ENCODE data around the gene CWF19L1. TPM values are rescaled to one million over a fixed set of nuclear protein-coding genes. Genes with fewer than 3 reads are reported as not detected.

CWF19L1 gene
- total RNA-seq, 1 experiment from 2014 or later = 17.9 TPM

DNA sequence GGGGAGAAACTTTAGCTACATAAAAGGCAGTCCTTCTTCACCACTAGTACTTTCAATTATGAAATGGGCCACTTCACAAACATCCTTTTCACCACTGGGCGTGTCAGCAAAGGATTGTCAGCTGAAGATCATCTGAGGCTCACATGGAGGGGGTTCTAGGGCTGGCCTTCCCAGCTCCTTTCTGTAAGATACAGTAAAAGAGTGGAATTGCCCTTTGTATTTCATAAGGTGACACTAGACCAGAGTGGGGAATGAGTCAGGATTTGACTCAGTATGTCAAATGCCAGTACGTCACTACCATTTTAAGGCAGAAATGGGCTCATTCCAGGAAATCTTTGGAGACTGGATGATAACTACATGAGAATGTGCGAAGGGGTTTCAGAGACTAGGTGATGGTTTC lies 40.2 kb upstream of the CWF19L1 start:
- no peaks in the 10 kb centered on the region for H3F3A ChIP-seq (ENCODE audit: insufficient read depth, low read depth)
- H3K9me3 ChIP-seq (ENCODE audit: insufficient read depth, low read depth) = no peaks in the 10 kb centered on the region
- H3K27ac ChIP-seq = no peak overlapping the region
- H3K4me2 ChIP-seq = no peak overlapping the region
- no peaks in the 10 kb centered on the region for H3K79me2 ChIP-seq (ENCODE audit: low read depth)
- H3K4me3 ChIP-seq = no peak overlapping the region
- no peaks in the 10 kb centered on the region for H3K36me3 ChIP-seq (ENCODE audit: low read depth)
- H4K20me1 ChIP-seq (ENCODE audit: insufficient read depth) = no peaks in the 10 kb centered on the region
- CTCF ChIA-PET = no interaction called here
- intact Hi-C loops (cut with micrococcal nuclease; ENCODE audit: unreplicated experiment) = loop anchor here (10.0 kb wide), 1 partner anchor 207 kb away; the partner anchor contains the start of gene SEC31B
- no peak overlapping the region for H2AFZ ChIP-seq
- H3K9me2 ChIP-seq (ENCODE audit: insufficient read depth) = no peaks in the 10 kb centered on the region
- H3K4me1 ChIP-seq (replicated peaks; ENCODE audit: insufficient read depth) = no peaks in the 10 kb centered on the region; the same call in 1 of the 2 replicates
- TF ChIP-seq EZH2 (IDR thresholded peaks at IDR 0.05; ENCODE audit: low read depth) = no peak
- TF ChIP-seq, protein P1, sequence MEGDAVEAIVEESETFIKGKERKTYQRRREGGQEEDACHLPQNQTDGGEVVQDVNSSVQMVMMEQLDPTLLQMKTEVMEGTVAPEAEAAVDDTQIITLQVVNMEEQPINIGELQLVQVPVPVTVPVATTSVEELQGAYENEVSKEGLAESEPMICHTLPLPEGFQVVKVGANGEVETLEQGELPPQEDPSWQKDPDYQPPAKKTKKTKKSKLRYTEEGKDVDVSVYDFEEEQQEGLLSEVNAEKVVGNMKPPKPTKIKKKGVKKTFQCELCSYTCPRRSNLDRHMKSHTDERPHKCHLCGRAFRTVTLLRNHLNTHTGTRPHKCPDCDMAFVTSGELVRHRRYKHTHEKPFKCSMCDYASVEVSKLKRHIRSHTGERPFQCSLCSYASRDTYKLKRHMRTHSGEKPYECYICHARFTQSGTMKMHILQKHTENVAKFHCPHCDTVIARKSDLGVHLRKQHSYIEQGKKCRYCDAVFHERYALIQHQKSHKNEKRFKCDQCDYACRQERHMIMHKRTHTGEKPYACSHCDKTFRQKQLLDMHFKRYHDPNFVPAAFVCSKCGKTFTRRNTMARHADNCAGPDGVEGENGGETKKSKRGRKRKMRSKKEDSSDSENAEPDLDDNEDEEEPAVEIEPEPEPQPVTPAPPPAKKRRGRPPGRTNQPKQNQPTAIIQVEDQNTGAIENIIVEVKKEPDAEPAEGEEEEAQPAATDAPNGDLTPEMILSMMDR (conservative IDR thresholded peaks at IDR 0.05) = no peak
- POLR2A ChIA-PET (ENCODE audit: unreplicated experiment) = no interaction called here
- no peak for DNase-seq
- H3K27me3 ChIP-seq (ENCODE audit: insufficient read depth, low read depth) = peaks cover 20% of the 10 kb centered on the region; the same call in 1 of the 2 replicates
- BruUV-seq (replicated peaks) = no TSS peak

DNA sequence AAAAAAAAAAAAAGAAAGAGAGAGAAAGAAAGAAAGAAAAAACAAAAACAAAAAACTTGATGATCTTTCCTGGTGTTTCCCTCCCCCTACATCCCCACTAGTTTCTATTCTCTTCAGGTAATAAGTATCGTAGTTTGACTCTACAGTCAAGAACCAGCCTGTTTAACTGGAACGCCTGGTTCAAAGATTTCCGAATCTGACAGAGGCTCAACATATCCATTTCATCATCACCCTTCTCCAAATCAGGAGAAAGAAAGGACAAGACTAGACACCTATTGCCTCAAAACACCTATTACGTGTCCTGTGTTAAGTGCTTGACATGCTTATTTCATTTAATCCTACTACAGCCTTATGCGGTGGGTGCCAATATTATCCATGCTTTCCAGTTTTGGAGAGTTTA lies 39.4 kb upstream of the CWF19L1 start:
- DNase-seq = no peak
- H3K9me3 ChIP-seq (ENCODE audit: insufficient read depth, low read depth) = no peaks in the 10 kb centered on the region
- ChIA-PET CTCF (no interaction called here), POLR2A (ENCODE audit: unreplicated experiment) (no interaction called here)
- no peaks in the 10 kb centered on the region; the same call in 1 of the 2 replicates for H3K4me1 ChIP-seq (replicated peaks; ENCODE audit: insufficient read depth)
- H3K27ac ChIP-seq = no peak overlapping the region
- no peaks in the 10 kb centered on the region for H3K36me3 ChIP-seq (ENCODE audit: low read depth)
- no peaks in the 10 kb centered on the region for H3K79me2 ChIP-seq (ENCODE audit: low read depth)
- no peak overlapping the region for H2AFZ ChIP-seq
- no peaks in the 10 kb centered on the region for H3F3A ChIP-seq (ENCODE audit: insufficient read depth, low read depth)
- no peak overlapping the region for H3K4me3 ChIP-seq
- no peaks in the 10 kb centered on the region for H4K20me1 ChIP-seq (ENCODE audit: insufficient read depth)
- H3K4me2 ChIP-seq = no peak overlapping the region
- H3K27me3 ChIP-seq (ENCODE audit: insufficient read depth, low read depth) = peaks cover 13% of the 10 kb centered on the region; the same call in 1 of the 2 replicates
- H3K9me2 ChIP-seq (ENCODE audit: insufficient read depth) = no peaks in the 10 kb centered on the region
- intact Hi-C loops (cut with micrococcal nuclease; ENCODE audit: unreplicated experiment) = loop anchor here (10.0 kb wide), 1 partner anchor 208 kb away; the partner anchor contains the start of gene SEC31B
- BruUV-seq (replicated peaks) = no TSS peak
- TF ChIP-seq, protein P1 (conservative IDR thresholded peaks at IDR 0.05) = no peak
- TF ChIP-seq EZH2 (IDR thresholded peaks at IDR 0.05; ENCODE audit: low read depth) = no peak

DNA sequence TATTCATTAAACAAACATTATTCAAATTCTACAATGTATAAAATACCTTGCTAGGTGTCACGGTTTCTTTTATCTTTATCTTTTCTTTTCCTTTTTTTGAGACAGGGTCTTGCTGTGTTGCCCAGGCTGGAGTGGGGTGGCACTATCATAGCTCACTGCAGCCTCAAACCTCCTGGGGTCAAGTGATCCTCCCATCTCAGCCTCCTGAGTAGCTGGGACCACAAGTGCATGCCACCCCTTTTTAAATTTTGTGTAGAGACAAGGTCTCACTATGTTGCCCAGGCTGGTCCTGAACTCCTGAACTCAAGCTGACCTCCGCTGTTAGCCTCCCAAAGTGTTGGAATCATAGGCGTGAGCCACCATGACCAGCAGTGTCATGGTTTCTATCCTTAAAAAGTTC lies 37.0 kb upstream of the CWF19L1 start:
- Histone ChIP-seq H3K36me3 (ENCODE audit: low read depth) (no peaks in the 10 kb centered on the region), H3K4me2 (no peak overlapping the region), H2AFZ (no peak overlapping the region), H3K4me3 (no peak overlapping the region), H3K4me1 (replicated peaks; ENCODE audit: insufficient read depth) (no peaks in the 10 kb centered on the region; the same call in 1 of the 2 replicates), H3K27ac (no peak overlapping the region), H3K79me2 (ENCODE audit: low read depth) (no peaks in the 10 kb centered on the region), H3K27me3 (ENCODE audit: insufficient read depth, low read depth) (no peaks in the 10 kb centered on the region), H3F3A (ENCODE audit: insufficient read depth, low read depth) (no peaks in the 10 kb centered on the region), H3K9me3 (ENCODE audit: insufficient read depth, low read depth) (no peaks in the 10 kb centered on the region; the same call in 1 of the 2 replicates), H4K20me1 (ENCODE audit: insufficient read depth) (no peaks in the 10 kb centered on the region), H3K9me2 (ENCODE audit: insufficient read depth) (no peaks in the 10 kb centered on the region)
- no peak for TF ChIP-seq EZH2 (IDR thresholded peaks at IDR 0.05; ENCODE audit: low read depth)
- TF ChIP-seq, protein P1 (conservative IDR thresholded peaks at IDR 0.05) = no peak
- ChIA-PET POLR2A (ENCODE audit: unreplicated experiment) (no interaction called here), CTCF (no interaction called here)
- no peak for DNase-seq
- intact Hi-C loops (cut with micrococcal nuclease; ENCODE audit: unreplicated experiment) = loop anchor here (10.0 kb wide), 1 partner anchor 210 kb away; the partner anchor contains the start of gene SEC31B
- BruUV-seq (replicated peaks) = no TSS peak
